GM21381 (cell line): ENCODE results near the gene HDAC4.
"Not testable (repeated sequence)": the region's sequence is repeated elsewhere in the genome, so short reads cannot be mapped to it uniquely, and the experiment has no call there.

ENCODE experiments used
- ATAC-seq: cut with Tn5 transposase; IDR thresholded peaks from one replicate; pipeline ENCODE4 v1.9.1; 2021; ENCODE audit warnings: mild to moderate bottlenecking, moderate library complexity; ENCODE audit not compliant: unreplicated experiment

The HDAC4 gene

DNA sequence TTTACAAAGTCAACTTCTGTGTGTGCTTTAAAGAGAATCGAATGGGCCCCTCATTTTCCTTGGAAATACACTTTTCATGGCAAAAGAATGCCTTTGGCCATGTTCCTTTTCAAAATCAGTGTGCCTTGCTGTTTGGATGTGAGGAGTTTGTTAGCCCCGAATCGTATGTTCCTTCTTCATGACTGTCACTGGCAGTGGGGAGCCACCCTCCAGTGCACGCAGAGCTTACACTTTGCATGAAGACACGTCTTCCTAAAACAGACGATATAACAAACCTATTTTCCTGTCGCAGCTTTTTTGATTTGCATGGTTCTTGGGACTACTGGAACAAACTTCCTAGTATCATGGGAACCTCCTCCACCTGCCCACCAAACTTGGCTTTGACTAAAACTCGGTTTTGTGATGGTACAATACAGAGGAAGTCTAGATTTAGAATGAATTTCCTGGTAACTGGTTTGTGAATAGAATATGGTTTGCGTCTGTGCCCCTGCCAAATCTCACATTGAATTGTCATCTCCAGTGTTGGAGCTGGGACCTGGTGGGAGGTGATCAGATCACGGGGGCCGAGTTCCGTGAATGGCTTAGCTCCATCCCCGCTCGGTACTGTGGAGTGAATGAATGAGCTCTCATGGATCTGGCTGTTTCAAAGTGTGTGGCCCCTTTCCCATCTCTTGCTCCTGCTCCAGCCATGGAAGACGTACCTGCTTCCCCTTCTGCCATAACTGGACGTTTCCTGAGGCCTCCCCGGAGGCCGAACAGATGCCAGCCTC, 358.1 kb downstream of the HDAC4 start:
- no peak for ATAC-seq

- ATAC-seq: no peak
Observed at GRCh38 chr2:239042046-239042445, 358.8 kb downstream of the HDAC4 start.

GRCh38 chr2:239041062-239041461, 359.8 kb downstream of the HDAC4 start:
- ATAC-seq: no peak

DNA sequence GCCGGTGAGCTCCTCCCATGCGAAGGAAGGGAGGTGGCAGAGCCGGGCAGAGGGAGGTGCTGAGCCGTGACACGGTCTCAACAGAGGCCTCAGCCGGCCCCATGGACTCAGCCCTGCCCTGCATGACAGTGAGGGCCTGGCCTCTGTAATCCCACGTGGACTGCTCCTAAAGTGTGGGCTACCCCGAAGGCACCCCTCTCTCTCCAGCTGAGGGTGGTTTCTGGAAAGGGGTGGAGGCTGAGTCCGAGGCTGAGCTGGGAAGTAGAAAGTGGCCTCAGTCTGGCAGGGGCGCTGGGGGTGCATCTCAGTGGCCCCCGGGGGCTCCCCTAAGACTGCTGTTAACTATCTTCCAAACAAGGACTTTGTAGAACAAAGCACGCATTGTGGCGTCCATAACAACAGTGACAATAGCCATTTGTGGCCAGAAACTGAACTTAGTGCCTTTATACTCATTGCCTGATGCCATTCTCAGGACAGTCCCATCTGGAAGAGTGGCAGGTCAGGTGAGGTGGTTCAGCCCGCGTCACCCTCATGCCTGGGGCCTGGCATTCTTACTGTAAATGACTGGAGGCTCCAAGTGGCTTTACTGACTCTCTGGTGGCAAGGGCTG, 360.6 kb downstream of the HDAC4 start:
- no peak for ATAC-seq

- ATAC-seq: no peak
Observed at GRCh38 chr2:239039479-239039861, 361.4 kb downstream of the HDAC4 start.

DNA sequence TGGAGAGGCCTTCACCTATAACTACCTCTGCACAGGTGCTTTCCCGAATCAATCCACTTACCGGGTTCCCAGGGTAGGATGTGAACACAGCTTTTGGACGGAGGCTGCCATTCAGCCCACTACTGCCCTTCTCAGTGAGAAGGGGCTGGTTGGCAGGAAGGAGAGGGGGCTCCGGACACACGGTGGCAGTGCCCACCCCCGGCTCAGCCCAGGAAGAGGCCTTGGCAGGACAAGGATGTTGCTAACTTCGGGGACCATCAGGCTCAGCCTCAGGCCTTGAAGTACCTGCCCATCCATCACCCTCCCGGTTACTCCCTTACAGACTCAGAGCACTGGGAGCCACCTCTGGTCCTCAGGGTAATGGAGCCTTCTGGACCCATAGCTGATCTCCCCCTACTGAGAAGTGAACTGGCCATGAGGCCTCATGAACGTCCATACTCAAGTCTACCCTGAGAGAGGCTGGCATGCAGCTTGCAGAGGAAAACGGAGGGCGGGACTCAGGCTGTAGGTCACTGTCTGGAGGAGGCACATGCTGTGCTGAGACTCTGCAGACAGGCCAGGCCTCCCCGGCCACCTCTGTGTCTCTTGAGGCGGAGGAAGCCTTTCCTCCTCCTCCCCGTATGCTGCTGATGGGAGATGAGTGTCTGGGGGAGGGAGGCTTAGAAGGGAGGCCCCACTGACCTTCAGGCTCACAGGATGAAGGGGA, 361.9 kb downstream of the HDAC4 start:
- ATAC-seq: no peak

- not testable (repeated sequence) for ATAC-seq
Observed at GRCh38 chr2:239038284-239038683, 362.5 kb downstream of the HDAC4 start.

DNA sequence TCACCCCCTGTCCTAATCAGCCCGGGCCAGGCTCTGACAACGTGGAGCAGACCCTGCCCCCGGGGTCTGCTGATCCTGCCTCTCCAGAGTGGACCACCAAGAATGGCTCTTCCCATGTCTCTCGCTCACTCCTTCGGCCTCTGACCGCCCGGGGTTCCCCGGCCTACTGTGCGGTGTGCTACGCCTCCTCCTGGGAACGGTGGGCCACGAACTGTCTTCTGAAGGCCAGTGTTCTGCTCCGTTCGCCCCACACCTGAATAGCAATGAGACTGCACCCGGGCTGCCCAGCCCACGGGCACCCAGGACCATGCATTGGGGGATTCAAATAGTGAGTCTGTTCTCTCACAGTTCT, 363.3 kb downstream of the HDAC4 start:
- ATAC-seq: no peak

GRCh38 chr2:239036819-239037558, 363.8 kb downstream of the HDAC4 start:
- no peak for ATAC-seq

DNA sequence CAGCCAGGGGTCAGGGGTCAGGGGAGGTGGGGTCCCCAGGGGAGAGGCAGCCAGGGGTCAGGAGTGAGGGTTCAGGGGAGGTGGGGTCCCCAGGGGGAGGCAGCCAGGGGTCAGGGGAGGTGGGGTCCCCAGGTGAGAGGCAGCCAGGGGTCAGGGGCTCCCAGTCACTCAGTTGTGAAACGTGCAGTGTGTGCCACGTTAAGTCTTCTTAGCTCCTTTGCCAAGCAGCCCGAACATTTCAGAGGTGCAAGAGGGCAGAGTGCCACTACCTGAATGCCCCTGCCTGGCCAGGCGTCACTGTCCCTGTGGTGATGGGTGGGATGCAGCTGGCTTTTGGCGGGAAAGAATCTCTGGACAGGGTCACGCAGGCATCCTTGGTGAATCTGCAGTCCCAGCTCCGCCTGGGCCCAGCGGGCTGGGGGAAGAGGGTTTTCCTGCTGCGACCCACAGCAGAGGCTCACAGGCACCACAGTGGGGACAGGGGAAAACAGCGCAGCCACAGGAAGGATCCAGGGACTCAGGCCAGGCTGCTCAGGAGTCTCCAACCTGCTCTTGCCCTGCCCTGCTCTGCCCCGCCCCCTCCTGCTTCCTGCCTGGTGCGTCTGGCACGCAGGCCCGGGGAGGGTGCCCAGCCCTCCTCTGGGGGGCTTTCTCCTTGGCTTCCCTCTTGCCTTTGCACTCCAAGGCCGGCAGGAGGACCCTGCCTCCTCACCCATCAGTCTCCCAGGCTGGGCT, 364.7 kb downstream of the HDAC4 start:
- ATAC-seq: no peak

- ATAC-seq: no peak
Observed at GRCh38 chr2:239035361-239035814, 365.4 kb downstream of the HDAC4 start.

GRCh38 chr2:239034561-239035341, 366.1 kb downstream of the HDAC4 start:
- no peak for ATAC-seq

- no peak for ATAC-seq
Observed at GRCh38 chr2:239033801-239034560, 366.8 kb downstream of the HDAC4 start.

GRCh38 chr2:239029958-239030357, 370.9 kb downstream of the HDAC4 start:
- no peak for ATAC-seq

DNA sequence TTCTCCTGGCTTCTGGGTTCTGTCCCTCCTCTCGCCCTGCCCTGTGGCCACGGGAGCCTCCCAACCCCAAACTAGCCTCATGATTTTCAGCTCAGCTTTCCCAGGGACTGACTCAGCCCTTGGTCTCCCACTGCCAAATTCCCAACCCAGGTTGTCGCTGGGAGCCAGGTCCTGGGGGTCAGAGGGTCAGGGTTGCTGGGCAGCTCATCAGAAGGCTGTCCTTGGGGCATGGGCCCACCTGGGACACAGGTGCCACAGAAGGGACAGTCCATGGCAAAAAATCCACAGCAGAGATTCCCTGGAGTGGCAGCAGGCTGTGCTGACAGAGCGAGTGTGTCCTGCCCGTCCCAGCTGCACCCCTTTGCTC, 372.6 kb downstream of the HDAC4 start:
- no peak for ATAC-seq

DNA sequence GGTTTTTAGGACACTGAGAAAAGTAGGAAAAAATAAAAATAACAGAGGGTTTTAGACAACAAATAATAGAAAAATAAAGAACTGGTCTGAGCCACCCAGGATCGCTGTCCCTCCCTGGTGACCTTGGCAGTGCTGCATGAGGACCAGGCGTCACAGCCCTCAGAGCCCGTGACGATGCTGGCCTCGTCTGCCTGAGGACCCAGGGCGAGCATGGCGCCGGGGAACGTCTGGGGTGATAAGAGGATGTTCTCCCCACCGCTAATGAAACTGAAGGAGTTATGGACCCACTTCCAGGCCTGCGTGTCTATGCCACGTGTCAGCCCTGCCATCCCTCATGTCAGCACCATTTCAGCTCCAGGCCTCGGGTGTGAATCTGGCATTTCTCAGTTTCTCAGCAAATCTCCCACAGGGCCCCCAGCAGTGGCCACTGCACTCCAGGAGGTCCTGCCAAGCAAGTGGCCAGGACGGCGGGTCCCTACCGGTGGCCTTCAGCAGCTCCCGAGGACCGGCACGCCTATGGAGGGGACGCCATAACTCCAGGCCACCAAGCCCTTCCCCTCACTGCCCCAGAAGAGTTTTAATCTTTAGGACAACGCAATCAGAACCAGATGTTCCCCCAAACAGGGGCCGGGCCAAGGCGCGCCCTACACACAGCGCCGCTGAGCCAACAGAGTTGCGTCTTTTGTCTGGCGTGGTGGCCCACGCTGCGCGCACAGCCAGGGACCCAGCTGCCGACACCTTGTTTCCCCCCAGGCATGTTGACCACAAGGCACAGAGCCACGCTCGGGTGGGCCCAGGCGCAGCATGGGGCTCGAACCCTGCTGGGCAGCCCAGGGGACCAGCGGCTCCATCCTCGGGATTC, 373.2 kb downstream of the HDAC4 start:
- no peak for ATAC-seq

- ATAC-seq: no peak
Observed at GRCh38 chr2:239026711-239027361, 374.0 kb downstream of the HDAC4 start.

- ATAC-seq: no peak
Observed at GRCh38 chr2:239025951-239026461, 374.8 kb downstream of the HDAC4 start.
